ENCODE data around the gene TMC8.
"Not testable (repeated sequence)": the region's sequence is repeated elsewhere in the genome, so short reads cannot be mapped to it uniquely, and the experiment has no call there.

Gene TMC8

DNA sequence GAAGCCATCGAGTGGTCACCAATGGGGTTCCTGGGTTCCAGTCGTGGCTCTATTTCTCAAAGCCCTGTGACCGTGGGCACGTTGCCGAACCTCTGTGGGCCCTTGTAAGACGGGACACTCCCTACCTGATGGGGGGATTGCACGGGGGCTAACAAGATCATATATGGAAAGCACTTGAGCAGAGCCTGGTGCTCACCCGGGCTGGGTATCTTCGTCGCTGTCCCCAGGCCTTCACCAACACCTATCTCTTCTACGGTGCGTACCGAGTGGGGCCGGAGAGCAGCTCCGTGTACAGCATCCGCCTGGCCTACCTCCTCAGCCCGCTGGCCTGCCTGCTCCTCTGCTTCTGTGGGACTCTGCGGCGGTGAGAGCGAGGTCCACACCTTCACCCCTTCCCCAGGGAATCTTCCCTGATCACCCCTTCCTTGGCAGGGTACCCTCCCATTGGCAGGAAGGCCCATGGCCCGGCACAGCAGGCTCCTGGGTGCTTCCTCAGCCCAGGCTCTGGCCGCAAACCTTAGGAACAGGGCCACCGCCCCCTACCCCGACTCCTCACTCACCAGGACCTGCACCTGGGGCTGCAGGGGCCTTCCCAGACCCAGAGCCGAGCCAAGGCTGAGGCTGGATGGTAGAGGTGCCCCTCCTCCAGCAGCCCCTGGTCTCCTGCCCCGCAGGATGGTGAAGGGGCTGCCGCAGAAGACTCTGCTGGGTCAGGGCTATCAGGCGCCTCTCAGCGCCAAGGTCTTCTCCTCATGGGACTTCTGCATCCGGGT is 2.8 kb downstream of the TMC8 start:
- in situ Hi-C loops (cut with MboI; ENCODE audit: low sequenced_read_pairs): no loop called here

DNA sequence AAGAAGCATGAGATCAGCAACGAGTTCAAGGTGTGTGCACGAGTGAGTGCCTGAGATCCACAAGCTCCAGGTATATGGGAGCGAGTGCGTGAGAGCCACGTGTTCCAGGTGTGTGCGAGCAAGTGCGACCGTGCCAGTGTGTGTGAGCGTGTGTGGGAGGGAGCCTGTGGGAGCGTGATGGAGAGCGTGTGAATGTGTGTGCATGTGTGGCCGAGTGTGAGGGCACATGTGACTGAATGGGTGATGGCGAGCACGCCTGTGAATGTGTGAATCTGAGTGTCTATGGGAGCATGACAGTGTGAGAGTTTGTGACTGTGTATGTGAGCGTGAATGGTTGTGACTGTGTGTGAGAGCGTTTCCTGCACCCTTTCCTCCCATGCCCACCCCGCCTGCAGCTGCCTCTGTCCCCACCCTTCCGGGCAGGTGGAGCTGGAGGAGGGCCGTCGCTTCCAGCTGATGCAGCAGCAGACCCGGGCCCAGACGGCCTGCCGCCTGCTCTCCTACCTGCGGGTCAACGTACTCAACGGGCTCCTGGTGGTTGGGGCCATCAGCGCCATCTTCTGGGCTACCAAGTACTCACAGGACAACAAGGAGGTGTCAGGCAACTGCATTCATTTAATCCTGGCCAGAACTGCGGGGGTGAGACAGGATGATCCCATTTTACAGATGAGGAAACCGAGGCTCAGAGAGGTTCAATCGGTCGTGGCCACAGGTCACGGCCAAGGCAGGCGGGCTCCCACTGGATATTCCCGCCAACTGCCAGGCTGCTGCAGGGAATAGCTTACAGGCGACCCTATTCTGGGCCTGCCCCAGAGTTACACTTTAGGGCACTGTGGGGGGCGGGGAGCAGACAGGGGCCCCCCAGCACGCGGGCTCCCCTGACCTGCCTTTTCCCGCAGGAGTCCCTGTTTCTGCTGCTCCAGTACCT is 3.7 kb downstream of the TMC8 start:
- in situ Hi-C loops (cut with MboI; ENCODE audit: low sequenced_read_pairs): no loop called here

DNA sequence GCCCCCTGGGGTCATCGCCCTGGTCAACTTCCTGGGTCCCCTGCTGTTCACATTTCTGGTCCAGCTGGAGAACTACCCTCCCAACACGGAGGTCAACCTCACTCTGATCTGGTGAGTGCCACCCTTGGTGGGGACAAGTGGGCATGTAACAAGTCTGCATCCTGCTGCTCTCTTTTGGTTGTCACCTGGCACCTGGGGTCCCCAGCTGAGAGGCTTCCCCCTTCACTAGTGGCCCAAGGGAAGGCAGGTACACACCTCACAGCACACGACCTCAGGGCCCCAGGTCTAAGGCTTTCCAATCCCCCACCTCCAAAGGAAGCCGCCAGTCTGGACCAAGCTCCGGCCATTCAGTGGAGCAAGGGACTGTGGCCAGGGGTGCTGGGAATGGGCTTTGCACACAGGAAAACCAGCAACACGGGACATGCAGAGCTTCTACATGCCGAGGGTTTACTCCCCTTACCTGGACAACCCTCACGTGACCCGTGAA is 4.4 kb downstream of the TMC8 start:
- in situ Hi-C loops (cut with MboI; ENCODE audit: low sequenced_read_pairs): no loop called here

DNA sequence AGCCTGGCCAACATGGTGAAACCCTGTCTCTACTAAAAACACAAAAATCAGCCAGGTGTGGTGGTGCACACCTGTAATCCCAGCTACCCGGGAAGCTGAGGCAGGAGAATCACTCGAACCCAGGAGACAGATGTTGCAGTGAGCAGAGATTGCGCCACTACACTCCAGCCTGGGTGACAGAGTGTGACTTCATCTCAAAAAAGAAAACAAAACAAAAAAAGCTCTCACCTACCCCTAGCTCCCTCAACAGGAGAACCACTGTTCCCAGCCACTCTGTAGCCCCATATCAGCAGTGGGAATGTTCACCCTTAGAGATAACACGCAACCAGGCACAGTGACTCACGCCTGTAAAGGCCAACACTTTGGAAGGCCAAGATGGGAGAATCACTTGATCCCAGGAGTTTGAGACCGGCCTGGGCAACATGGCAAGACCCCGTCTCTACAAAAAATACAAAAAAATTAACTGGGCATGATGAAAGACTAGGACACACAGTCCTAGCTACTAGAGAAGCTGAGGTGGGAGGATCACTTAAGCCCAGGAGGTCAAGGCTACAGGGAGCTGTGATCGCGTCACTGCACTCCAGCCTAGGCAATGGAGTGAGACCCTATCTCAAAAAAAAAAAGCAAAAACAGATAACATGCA is 5.4 kb downstream of the TMC8 start:
- in situ Hi-C loops (cut with MboI; ENCODE audit: low sequenced_read_pairs): no loop called here

DNA sequence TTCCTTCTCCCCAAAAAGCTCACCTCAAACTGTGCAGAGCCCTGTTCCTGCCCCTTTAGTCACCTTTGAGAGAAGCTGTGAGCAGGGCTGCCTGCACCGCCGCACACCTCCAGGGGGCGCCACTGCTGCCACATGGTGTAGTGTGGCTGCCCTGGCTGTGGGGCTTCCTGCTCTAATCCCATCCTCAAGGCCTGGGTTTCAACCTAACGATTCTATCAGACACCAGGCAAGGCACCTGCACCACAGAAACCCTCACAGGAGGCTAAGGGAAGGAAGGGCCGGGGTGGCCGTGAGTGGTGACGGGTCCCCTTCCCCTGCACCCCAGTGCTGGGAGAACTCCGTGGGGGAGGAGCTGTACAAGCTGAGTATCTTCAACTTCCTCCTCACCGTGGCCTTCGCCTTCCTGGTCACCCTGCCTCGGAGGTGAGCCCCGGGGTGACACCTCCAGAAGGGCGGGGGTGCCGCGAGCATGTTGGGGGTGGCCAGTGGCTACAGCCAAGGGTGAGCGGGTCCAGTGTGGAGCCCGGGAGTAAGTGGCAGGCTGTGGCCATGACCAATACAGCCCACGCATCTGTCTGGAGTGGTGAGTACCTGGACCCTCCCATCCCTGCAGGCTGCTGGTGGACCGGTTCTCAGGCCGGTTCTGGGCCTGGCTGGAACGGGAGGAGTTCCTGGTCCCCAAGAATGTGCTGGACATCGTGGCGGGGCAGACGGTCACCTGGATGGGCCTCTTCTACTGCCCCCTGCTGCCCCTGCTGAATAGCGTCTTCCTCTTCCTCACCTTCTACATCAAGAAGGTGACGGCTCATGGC is 7.0 kb downstream of the TMC8 start:
- in situ Hi-C loops (cut with MboI; ENCODE audit: low sequenced_read_pairs): no loop called here

DNA sequence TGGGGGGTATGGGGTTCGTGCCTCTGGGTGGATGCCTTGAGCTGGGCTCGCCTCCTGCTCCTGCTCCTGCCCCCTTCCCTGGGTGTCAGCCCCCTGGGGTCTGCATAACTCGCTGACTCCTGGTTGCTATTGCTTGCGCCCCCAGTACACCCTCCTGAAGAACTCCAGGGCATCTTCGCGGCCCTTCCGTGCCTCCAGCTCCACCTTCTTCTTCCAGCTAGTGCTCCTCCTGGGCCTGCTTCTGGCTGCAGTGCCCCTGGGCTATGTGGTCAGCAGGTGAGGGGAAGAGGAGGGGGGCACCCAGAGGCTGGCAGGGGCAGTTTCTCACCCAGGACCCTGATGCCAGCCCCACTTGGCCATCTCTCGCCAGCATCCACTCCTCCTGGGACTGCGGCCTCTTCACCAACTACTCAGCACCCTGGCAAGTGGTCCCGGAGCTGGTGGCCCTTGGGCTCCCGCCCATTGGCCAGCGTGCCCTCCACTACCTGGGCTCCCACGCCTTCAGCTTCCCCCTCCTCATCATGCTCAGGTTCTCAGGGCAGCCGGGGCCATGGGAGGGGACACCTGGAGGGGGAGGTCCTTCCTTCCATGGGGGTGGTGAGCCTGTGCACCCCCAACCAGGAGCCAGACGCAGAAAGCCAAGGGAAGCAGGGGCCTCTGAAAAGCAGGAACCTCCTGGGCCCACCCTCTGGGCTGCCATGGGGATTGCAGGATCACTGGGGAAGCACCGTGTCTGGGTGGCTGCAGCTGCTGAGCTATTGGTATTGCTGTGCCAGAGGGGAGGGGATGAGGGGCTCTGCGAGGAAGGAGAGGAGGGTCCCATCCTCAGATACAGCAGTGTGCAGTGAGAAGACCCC is 7.9 kb downstream of the TMC8 start:
- in situ Hi-C loops (cut with MboI; ENCODE audit: low sequenced_read_pairs): no loop called here

DNA sequence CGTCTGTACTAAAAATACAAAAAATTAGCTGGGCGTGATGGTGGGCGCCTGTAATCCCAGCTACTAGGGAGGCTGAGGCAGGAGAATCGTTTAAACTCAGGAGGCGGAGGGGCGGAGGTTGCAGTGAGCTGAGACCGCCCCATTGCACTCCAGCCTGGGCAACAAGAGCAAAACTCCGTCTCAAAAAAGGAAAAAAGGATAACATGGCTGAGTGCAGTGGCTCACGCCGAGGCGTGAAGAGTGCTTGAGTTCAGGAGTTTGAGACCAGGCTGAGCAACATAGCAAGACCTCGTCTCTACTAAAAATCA is 9.2 kb downstream of the TMC8 start:
- in situ Hi-C loops (cut with MboI; ENCODE audit: low sequenced_read_pairs): not testable (repeated sequence)

DNA sequence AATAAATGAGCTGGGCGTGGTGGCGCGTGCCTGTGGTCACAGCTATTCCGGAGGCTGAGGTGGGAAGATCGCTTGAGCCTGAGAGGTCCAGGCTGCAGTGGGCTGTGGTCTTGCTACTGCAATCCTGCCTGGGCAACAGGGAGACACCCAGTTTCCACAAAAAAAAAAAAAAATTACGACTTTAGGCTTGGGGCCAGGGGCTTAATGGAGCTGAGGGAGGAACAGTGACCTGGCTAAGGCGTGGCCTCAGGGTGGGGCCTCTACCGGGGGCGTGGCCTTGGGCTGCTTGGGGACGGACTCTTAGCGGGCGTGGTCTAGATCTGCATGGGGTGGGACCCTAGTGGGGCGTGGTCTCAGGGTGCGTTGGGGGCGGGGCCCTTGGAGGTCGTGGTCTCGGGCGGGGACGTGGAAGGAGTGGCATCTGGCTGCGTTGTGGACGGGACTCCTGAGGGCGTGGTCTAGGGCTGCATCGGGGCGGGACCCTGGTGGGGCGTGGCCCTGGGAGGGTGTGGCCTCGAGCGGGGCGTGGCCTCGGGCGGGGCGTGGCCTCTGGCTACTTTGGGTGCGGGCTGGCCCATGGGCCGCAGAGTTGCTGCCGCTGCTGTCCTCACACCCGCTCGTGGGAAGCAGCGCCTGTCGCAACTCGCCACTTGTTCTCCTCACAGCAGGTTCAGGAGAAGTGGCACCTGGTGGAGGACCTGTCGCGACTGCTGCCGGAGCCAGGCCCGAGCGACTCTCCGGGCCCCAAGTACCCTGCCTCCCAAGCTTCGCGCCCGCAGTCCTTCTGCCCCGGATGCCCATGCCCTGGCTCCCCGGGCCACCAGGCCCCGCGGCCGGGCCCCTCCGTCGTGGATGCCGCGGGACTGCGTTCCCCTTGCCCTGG is 9.8 kb downstream of the TMC8 start:
- in situ Hi-C loops (cut with MboI; ENCODE audit: low sequenced_read_pairs): no loop called here

DNA sequence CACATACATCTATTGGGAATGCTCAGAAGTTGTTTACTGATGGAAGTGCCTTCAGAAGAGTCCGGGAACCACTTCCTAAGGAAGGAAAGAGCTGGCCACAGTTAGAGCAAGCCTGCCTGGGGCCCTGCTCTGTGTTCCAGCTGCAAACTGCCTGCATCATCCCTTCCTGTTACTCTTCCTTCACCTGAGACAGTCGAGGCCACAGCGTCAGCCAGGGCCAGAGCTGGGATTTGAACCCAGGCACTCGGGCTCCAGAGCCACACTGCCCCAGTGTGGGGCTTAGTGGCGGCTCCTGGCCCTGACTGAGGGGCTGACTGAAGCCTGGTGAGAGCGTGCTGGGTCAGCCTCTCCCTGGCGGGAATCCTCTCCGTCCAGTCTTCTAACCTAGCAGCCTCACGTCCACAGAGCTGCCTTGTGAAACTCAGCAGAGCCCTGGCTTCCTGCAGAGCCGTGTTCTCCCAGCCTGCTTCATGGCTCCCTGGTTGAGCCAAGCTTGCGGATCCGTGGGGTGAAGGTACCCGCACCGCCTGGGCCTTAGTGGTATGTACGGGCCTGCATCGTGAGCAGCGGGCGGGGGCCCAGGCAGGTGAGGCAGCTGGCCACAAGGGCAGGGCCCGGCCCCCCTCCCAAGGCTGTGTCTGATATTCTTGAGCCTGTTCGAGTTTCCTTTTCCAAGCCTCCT is 11.0 kb downstream of the TMC8 start:
- in situ Hi-C loops (cut with MboI; ENCODE audit: low sequenced_read_pairs): no loop called here

DNA sequence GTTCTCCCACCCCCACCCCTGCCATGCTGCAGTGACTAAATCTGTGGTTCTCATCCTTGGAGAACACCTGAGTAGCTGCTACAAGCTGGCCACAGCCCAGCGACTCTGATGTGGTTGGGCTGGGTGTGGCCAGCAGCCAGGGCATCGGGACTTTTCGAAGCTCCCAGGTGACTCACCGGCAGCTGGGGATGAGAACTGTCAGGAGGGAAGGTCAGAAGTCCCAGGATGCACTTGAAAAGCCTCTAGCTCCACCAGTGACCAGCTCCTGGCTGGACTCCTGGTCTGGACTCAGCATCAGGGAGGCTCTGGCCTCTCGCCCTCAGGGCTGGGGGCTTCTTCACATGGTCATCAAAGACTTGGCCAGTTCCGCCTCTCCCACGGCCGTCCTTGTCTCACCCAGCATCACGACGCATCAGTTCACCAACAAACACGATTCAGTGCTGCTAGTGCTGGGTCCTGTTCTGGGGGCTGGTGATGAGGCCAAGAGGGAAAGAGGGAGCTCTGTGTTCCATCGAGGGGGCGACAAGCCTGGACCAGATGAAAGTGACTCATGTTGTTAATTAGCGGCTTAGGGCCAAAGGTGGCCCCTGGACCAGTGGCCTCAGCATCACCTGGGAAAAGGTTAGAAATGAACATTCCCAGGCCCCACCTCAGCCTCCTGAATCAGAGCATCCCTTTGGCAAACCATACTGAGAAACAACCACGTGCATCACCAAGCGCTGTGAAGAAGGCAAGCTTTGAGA is 11.7 kb downstream of the TMC8 start:
- in situ Hi-C loops (cut with MboI; ENCODE audit: low sequenced_read_pairs): no loop called here

DNA sequence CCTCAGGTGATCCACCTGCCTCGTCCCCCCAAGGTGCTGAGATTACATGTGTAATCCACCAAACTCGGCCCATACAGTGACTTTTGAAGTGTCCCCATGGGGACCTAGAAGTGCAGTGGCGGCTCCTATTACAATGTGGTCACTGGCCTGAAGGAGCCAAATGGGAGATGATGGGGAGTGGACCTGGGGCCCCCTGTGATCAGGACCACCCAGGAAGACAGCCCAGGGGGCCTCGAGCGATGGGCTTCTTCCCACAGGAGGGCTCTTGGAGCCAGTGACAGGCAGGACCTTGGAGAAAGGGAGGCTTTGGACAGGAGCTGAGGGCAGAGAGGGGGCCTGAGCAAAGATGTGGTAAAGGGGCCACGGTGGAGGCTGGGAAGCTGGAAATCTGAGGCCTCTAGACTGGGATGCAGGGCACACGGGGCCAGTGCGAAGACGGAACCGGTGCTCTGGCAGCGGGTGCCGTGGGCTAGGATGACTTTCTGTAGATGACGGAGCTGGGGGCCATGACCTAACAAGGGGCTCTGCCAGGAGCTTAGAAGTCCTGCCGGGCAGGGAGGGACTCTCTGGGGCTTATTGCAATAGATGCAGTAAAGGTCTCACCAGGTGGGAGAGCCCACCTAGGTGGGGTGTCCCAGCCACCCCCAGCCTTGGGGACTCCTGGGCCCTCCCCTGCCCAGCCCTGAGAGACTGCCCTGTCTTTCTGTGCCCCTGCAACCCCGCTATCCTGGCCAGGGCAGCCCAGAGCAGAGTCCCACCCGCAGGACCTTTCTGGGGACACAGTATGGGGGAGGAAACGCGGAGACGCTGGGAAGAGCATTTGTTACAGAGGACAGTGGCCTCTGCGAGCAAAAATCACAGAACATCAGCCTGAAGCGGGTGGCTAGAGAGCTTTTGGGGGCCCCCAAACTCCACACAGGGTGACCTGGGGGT is 12.9 kb downstream of the TMC8 start:
- in situ Hi-C loops (cut with MboI; ENCODE audit: low sequenced_read_pairs): no loop called here

DNA sequence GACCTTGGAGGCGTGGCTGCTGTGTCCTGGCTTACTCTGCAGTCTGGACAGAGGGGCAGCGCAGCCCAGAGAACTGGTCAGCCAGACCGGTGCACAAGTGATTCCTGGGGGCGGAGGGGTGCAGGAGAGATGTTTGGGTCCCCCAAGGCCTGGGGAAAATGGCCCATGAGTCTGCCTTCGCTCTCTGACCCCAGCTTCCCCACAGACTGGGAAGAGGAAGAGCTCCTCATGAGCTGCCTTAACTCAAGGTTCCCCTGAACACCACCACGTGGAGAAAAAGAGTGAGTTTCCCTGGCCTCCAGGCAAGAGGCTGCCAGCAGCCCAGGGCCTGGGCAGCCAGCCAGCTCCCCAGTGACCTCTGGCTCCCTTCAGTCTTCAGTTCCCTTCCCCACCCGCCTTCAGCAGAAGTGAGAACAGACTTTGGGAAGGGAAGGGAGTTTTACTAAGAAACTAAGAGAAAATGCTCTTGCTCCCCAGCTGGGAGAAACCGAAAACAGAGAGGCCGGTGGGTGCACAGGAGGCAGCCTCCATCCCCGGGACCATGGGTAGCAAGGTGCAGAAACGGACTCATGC is 13.7 kb downstream of the TMC8 start:
- in situ Hi-C loops (cut with MboI; ENCODE audit: low sequenced_read_pairs): no loop called here

DNA sequence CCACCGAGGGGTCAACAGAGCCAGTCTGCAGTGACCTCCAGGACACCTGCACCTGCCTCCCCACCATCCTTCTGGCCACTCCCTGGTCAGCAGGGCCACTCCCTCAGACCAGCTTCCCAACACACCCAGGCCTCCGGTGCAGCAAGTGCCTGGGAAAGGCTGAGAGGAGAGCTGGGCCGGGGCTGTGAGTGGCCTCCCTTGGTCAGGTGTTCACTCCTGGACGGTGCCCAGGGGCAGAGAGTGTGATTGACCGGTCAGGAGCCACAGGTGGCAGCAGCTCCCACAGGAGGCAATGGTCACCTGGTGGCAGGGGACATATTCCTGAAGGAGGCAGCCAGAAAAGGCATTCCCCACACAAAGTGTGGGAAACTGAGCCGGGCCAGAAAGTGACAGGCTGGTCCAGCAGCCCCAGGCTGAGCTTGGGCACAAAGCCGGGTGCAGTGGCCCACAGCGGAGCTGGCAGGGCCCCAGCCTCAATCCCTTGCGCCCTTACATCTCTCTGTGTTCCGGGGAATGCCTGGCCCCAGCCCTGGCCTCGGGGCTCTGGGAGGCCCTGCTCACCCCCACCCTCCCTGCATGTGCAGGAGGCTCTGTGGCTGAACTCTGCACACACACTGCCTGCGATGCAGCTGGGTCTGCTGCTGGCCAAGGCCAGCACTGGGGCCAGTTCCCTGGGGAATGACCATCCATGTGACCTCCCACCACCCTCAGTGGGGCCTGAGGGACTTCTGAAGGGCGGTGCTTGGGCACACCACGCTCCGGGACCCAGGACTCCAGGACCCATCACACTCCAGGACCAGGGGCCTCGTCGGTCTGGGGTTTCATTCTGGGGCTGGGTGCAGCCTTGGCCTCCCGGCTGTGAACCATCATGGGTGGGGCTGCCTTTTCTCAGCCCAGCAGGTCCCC is 14.4 kb downstream of the TMC8 start:
- in situ Hi-C loops (cut with MboI; ENCODE audit: low sequenced_read_pairs): no loop called here

DNA sequence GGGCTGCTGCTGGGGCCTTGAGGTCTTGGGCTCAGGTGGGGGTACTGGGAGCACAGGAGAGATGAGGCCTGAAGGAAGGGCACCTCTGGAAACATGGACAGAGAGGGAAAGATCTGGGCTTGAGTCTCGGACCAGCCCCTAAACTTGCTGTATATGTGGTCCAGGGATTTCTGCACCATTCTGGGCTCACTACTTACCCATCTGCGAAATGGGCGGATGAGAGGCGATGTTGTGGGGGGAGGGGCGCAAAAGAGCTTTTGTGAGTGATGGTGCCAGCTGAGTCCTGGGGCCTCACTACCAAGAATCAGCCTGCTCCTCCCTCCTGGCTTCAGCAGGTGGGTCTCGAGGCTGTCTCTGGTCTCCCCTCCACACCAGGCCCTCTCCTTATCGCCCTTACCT is 15.9 kb downstream of the TMC8 start:
- in situ Hi-C loops (cut with MboI; ENCODE audit: low sequenced_read_pairs): no loop called here

DNA sequence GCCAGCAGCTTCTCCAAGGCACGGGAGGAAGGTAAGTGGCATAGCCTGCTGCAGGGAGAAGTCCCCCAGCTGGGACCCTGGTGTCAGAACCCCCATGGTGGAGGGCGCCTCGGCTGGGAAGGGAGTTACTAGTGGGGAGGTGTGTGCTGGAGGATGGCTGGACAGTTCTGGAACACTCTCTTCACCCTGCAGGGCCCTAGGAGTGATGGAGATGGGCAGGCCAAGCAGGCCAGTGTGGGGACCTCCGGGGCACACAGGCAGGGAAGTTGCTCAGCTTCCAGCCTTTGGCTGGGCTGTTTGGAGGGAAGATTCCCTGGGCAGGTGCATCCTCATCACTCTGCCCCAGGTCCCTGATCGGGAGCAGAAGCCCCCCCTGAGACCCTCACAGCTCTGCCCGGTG is 16.3 kb downstream of the TMC8 start:
- in situ Hi-C loops (cut with MboI; ENCODE audit: low sequenced_read_pairs): no loop called here

Measured in HL-60/S4 treated with phorbol 12-myristate 13-acetate at 8.2 ng/mL for 4 days and 3 days (cell line).